GM21367 (cell line): ENCODE measurements around the gene FHIT.

ENCODE experiments used
- ATAC-seq: cut with Tn5 transposase; IDR thresholded peaks from one replicate; pipeline ENCODE4 v1.9.1; 2021; ENCODE audit not compliant: unreplicated experiment

Gene FHIT

GRCh38 chr3:59727902-59728586 lies 1523.2 kb downstream of the FHIT start:
- ATAC-seq: no peak

- no peak for ATAC-seq
Measured at GRCh38 chr3:59726279-59726678, 1525.0 kb downstream of the FHIT start.

- no peak for ATAC-seq
Measured at GRCh38 chr3:59717679-59718205, 1533.5 kb downstream of the FHIT start.

- ATAC-seq: no peak
Measured at GRCh38 chr3:59714066-59714465, 1537.2 kb downstream of the FHIT start.

- no peak for ATAC-seq
Measured at GRCh38 chr3:59710554-59710953, 1540.7 kb downstream of the FHIT start.

GRCh38 chr3:59709702-59710553 lies 1541.3 kb downstream of the FHIT start:
- ATAC-seq: no peak

GRCh38 chr3:59708202-59708601 lies 1543.0 kb downstream of the FHIT start:
- no peak for ATAC-seq

- ATAC-seq: no peak
Measured at GRCh38 chr3:59704292-59704691, 1547.0 kb downstream of the FHIT start.

GRCh38 chr3:59699648-59700320 lies 1551.5 kb downstream of the FHIT start:
- no peak for ATAC-seq
